ENCODE measurements around the gene MCM3. TPM values are rescaled to one million over a fixed set of nuclear protein-coding genes. Genes with fewer than 3 reads are reported as not detected.

Gene MCM3
- total and polyA plus RNA-seq, 3 experiments from 2014 or later: 59.0 to 263 (median 262) TPM

DNA sequence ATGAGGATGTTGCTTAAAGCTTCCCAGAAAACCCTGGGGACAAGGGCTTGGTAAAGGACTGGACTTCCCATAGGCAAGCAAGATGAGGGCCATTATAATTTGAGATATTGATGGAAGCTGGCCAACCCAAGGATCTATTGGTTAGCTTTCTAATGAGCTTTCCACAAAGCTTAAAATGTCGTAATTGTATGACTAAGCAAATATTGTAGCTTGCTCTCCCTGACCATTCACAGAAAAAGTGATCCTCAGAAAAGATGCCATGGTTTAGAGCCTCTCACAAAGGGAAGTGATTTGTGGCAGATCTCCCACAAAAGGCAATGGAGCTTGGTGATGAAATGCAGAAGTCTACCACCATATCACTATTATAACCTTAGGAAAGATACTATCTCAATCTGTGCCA lies 53.9 kb downstream of the MCM3 start:
- no peak overlapping the region for H3K4me3 Mint-ChIP-seq
- no peaks in the 10 kb centered on the region for H3K36me3 Mint-ChIP-seq
- Histone ChIP-seq H3K9me3 (ENCODE audit: low read length) (no peaks in the 10 kb centered on the region), H3K27me3 (ENCODE audit: insufficient read depth, low read length, poor library complexity, severe bottlenecking) (peaks cover 19% of the 10 kb centered on the region), H3K36me3 (ENCODE audit: insufficient read depth, low read length) (no peaks in the 10 kb centered on the region), H3K4me3 (ENCODE audit: low read length) (no peak overlapping the region), H3K4me1 (ENCODE audit: insufficient read depth, low read length) (no peaks in the 10 kb centered on the region), H3K27ac (ENCODE audit: low read depth, low read length) (no peak overlapping the region)
- H3K9me3 Mint-ChIP-seq: no peaks in the 10 kb centered on the region
- no peak for DNase-seq
- H3K27me3 Mint-ChIP-seq: peaks cover 23 to 45% of the 10 kb centered on the region in 2 donors
- peaks cover 6 to 25% (median 19%) of the 10 kb centered on the region in 3 donors for H3K4me1 Mint-ChIP-seq
- ChIA-PET CTCF (interaction anchor here (0.7 kb wide), 1 partner anchor 33 kb away, joined by 3 read pairs; no protein-coding TSS in a partner anchor), POLR2A (no interaction called here)
- H3K27ac Mint-ChIP-seq: peak overlapping the region in 1 of 8 donors; percentile 27

DNA sequence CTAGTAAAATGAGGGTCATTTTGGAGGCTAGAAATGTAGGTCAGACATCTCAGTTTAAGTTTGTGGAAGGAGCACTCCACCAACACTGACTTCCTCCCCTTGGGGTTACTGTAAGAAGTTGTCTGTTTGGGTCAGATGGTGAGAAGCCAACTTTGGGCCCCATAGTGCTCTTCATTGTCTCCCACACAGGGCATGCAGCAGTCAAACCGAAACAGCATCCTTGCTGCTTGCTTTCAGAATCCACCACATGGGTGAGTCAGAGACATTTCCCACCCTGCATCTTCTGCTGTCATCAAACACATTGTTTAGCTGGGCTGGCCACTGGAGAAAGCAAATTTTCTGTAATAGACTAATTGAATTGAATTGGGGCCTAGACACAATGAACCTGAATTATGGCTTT lies 57.0 kb downstream of the MCM3 start:
- no peaks in the 10 kb centered on the region for H3K36me3 Mint-ChIP-seq
- ChIA-PET POLR2A (no interaction called here), CTCF (no interaction called here)
- peaks cover 13 to 39% of the 10 kb centered on the region in 2 donors for H3K27me3 Mint-ChIP-seq
- no peaks in the 10 kb centered on the region for H3K9me3 Mint-ChIP-seq
- H3K27ac Mint-ChIP-seq: no peak overlapping the region
- no peaks in the 10 kb centered on the region for H3K36me3 ChIP-seq (ENCODE audit: insufficient read depth, low read length)
- H3K9me3 ChIP-seq (ENCODE audit: low read length): no peaks in the 10 kb centered on the region
- no peak overlapping the region for H3K27ac ChIP-seq (ENCODE audit: low read depth, low read length)
- peaks cover 7% of the 10 kb centered on the region for H3K27me3 ChIP-seq (ENCODE audit: insufficient read depth, low read length, poor library complexity, severe bottlenecking)
- no peaks in the 10 kb centered on the region for H3K4me1 ChIP-seq (ENCODE audit: insufficient read depth, low read length)
- no peak overlapping the region for H3K4me3 Mint-ChIP-seq
- no peak overlapping the region for H3K4me3 ChIP-seq (ENCODE audit: low read length)
- no peak for DNase-seq
- H3K4me1 Mint-ChIP-seq: peaks cover 6 to 25% (median 19%) of the 10 kb centered on the region in 3 donors

DNA sequence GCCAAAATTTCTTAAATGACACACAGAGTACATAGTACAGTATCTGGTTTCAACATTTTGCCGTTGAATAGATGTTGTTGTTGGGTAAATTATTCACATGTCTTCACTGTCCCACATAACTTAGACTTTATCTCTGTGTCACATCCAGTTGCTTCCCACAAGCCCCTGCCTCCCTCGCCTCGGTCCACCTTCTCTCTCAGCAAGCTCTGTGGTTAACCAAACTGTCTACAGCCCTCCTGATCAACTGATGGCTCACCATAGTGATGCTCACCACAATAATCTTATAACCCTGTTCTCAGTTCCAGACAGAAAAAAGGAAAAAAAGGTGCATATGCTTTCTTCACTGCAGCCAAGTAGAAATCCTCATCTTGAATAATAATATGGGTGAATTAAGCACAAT lies 63.2 kb downstream of the MCM3 start:
- no peak overlapping the region for H3K4me3 Mint-ChIP-seq
- no peaks in the 10 kb centered on the region for H3K9me3 Mint-ChIP-seq
- no peak overlapping the region for H3K27ac Mint-ChIP-seq
- Histone ChIP-seq H3K27ac (ENCODE audit: low read depth, low read length) (no peak overlapping the region), H3K27me3 (ENCODE audit: insufficient read depth, low read length, poor library complexity, severe bottlenecking) (no peaks in the 10 kb centered on the region), H3K36me3 (ENCODE audit: insufficient read depth, low read length) (no peaks in the 10 kb centered on the region), H3K4me1 (ENCODE audit: insufficient read depth, low read length) (no peaks in the 10 kb centered on the region), H3K9me3 (ENCODE audit: low read length) (no peaks in the 10 kb centered on the region), H3K4me3 (ENCODE audit: low read length) (no peak overlapping the region)
- POLR2A ChIA-PET: no interaction called here
- CTCF ChIA-PET: no interaction called here
- H3K4me1 Mint-ChIP-seq: peaks cover 6 to 8% (median 7%) of the 10 kb centered on the region in 3 donors
- no peaks in the 10 kb centered on the region for H3K36me3 Mint-ChIP-seq
- H3K27me3 Mint-ChIP-seq: peaks cover 4 to 21% of the 10 kb centered on the region in 2 donors
- DNase-seq: no peak

DNA sequence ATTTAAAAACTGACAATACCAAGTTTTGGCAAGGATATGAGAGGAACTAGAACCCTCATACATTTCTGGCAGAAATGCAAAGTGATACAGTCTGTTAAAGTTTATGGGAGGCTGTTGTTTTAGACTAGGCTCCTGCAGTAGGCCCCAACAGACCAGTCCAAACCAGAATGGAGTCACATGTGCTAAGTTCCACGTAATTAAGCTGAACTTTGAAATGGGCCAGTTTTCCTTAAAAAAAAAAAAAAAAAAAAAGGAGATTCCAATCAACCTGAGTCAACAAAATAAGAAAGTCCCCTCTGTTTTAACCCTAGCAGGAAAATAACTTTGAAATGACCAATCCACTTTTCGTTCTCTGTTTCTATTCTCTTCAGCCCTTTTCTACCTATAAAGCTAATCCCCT lies 66.8 kb downstream of the MCM3 start:
- no peak overlapping the region for H3K4me3 ChIP-seq (ENCODE audit: low read length)
- peaks cover 6 to 8% (median 7%) of the 10 kb centered on the region in 3 donors for H3K4me1 Mint-ChIP-seq
- no peaks in the 10 kb centered on the region for H3K27me3 ChIP-seq (ENCODE audit: insufficient read depth, low read length, poor library complexity, severe bottlenecking)
- no peaks in the 10 kb centered on the region for H3K36me3 ChIP-seq (ENCODE audit: insufficient read depth, low read length)
- POLR2A ChIA-PET: no interaction called here
- CTCF ChIA-PET: no interaction called here
- H3K9me3 ChIP-seq (ENCODE audit: low read length): no peaks in the 10 kb centered on the region
- peaks cover 6 to 8% of the 10 kb centered on the region in 2 donors for H3K27me3 Mint-ChIP-seq
- DNase-seq: no peak
- H3K4me1 ChIP-seq (ENCODE audit: insufficient read depth, low read length): no peaks in the 10 kb centered on the region
- no peak overlapping the region for H3K27ac Mint-ChIP-seq
- H3K36me3 Mint-ChIP-seq: no peaks in the 10 kb centered on the region
- no peak overlapping the region for H3K4me3 Mint-ChIP-seq
- no peaks in the 10 kb centered on the region for H3K9me3 Mint-ChIP-seq
- H3K27ac ChIP-seq (ENCODE audit: low read depth, low read length): no peak overlapping the region

DNA sequence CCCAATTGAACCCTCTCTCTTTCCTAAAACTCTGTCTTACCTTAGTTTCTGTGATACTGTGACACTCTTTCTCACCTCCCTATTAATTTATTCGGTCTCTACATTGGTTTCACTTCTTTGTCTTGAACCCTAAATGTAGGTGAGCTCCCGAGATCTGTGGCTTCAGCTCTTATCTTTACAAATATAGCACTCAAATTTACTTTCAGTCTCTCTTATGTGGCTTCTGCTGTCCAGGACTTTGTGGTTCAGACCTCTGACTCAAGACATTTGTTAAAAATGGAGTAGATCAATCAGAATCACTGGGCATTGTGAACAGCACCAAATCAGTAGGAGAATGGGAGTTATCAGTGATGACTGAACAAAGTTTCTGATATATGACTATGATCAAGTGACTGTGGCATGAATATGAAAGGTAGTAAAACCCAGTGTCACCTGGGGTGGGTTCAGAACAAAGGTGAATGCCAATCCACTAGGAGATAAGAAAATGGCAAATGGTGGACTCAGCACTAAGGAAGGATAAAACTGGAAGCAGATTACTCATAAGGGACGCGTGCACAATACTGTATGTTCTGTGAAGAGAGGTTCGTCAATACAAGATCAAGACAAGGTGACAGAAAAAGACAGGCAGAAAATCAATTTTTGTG lies 67.5 kb downstream of the MCM3 start:
- no peak for DNase-seq
- no peaks in the 10 kb centered on the region for H3K36me3 ChIP-seq (ENCODE audit: insufficient read depth, low read length)
- H3K9me3 ChIP-seq (ENCODE audit: low read length): no peaks in the 10 kb centered on the region
- ChIA-PET CTCF (no interaction called here), POLR2A (no interaction called here)
- H3K27me3 ChIP-seq (ENCODE audit: insufficient read depth, low read length, poor library complexity, severe bottlenecking): no peaks in the 10 kb centered on the region
- H3K27me3 Mint-ChIP-seq: peaks cover 10 to 11% of the 10 kb centered on the region in 2 donors
- no peak overlapping the region for H3K4me3 ChIP-seq (ENCODE audit: low read length)
- H3K36me3 Mint-ChIP-seq: no peaks in the 10 kb centered on the region
- peaks cover 6 to 8% (median 7%) of the 10 kb centered on the region in 3 donors for H3K4me1 Mint-ChIP-seq
- H3K4me3 Mint-ChIP-seq: no peak overlapping the region
- no peaks in the 10 kb centered on the region for H3K4me1 ChIP-seq (ENCODE audit: insufficient read depth, low read length)
- no peak overlapping the region for H3K27ac ChIP-seq (ENCODE audit: low read depth, low read length)
- H3K9me3 Mint-ChIP-seq: no peaks in the 10 kb centered on the region
- no peak overlapping the region for H3K27ac Mint-ChIP-seq

DNA sequence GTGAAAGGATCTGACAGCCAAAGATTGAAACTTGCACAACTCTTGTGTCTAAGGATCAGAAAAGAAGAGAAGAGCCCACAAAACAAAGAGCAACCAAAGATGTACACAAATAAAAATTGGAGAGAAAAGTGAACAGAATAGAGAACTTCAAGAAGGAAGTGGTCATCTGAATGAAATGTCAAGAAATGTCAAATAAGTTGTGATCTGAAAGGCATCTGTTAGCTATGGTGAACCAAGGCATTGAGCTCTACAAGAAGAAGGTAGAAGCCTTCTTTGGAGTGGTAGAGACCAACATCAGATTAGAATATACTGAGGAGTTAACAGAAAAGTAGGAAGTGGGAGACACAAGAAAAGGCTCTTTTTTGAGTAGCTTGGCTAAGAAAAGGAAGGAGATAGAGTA lies 68.8 kb downstream of the MCM3 start:
- no peak overlapping the region for H3K27ac Mint-ChIP-seq
- no peaks in the 10 kb centered on the region for H3K4me1 Mint-ChIP-seq
- no peaks in the 10 kb centered on the region for H3K9me3 Mint-ChIP-seq
- CTCF ChIA-PET: no interaction called here
- DNase-seq: no peak
- peaks cover 11 to 16% of the 10 kb centered on the region in 2 donors for H3K27me3 Mint-ChIP-seq
- H3K4me3 ChIP-seq (ENCODE audit: low read length): no peak overlapping the region
- no peak overlapping the region for H3K4me3 Mint-ChIP-seq
- H3K27me3 ChIP-seq (ENCODE audit: insufficient read depth, low read length, poor library complexity, severe bottlenecking): no peaks in the 10 kb centered on the region
- POLR2A ChIA-PET: no interaction called here
- H3K36me3 Mint-ChIP-seq: no peaks in the 10 kb centered on the region
- H3K27ac ChIP-seq (ENCODE audit: low read depth, low read length): no peak overlapping the region
- no peaks in the 10 kb centered on the region for H3K9me3 ChIP-seq (ENCODE audit: low read length)
- no peaks in the 10 kb centered on the region for H3K36me3 ChIP-seq (ENCODE audit: insufficient read depth, low read length)
- no peaks in the 10 kb centered on the region for H3K4me1 ChIP-seq (ENCODE audit: insufficient read depth, low read length)

Other genes starting within 250 kb of the MCM3 start
- not detected for gene PKHD1, start 197.1 kb downstream of the MCM3 start, total RNA-seq
- gene PKHD1, start 197.1 kb downstream of the MCM3 start, polyA plus RNA-seq: not detected
- gene IL17A, start 98.4 kb downstream of the MCM3 start, total RNA-seq: under 1 TPM; 0.51 to 0.63 TPM
- gene IL17A, start 98.4 kb downstream of the MCM3 start, polyA plus RNA-seq: not detected
- 1 to 10 TPM in 1 of 2 experiments, under 1 TPM in 1; 0.84 to 2.3 TPM for gene IL17F, start 40.2 kb downstream of the MCM3 start, total RNA-seq
- gene IL17F, start 40.2 kb downstream of the MCM3 start, polyA plus RNA-seq: not detected
- 10 to 100 TPM; 10.2 to 11.7 TPM for gene PAQR8, start 77.4 kb upstream of the MCM3 start, total RNA-seq
- gene PAQR8, start 77.4 kb upstream of the MCM3 start, polyA plus RNA-seq: 17.9 TPM
- 1 to 10 TPM; 2.6 to 5.1 TPM for gene EFHC1, start 135.6 kb upstream of the MCM3 start, total RNA-seq
- 1.9 TPM for gene EFHC1, start 135.6 kb upstream of the MCM3 start, polyA plus RNA-seq

Data from CD8-positive, alpha-beta memory T cell (primary cell).